Right lobe of liver (tissue), 6 donors: Measurements from ENCODE around the gene CPT1A. TPM values are rescaled to one million over a fixed set of nuclear protein-coding genes. Genes with fewer than 3 reads are reported as not detected.

Experiments used
- ATAC-seq, 4 donors: fragments of 200-7000 bp; cut with Tn5 transposase; one replicate each; pipeline ENCODE4 v1.9.1; 2020; ENCODE audit warnings: mild to moderate bottlenecking in 4 of 4, moderate library complexity in 4 of 4
- DNase-seq, 3 donors: peaks; one replicate each; pipeline ENCODE4 v3.0.0-alpha.2; 2020
- H3K27ac ChIP-seq, 3 donors: fragments of 200-600 bp; one replicate each; pipeline ENCODE4 v1.8.0; 2022
- H3K27me3 ChIP-seq, 2 donors: fragments of 200-600 bp; one replicate each; pipeline ENCODE4 v1.8.0; 2022
- H3K36me3 ChIP-seq, 4 donors: fragments of 200-600 bp; sonication (generic) in 1 of 4; one replicate each; pipeline versions ENCODE4 v1.5.1 to v1.8.0; 2017 to 2022; ENCODE audit warnings: control low read depth in 1 of 4
- H3K4me1 ChIP-seq, 4 donors: fragments of 200-600 bp; sonication (generic) in 1 of 4; one replicate each; pipeline versions ENCODE4 v1.5.1 to v1.8.0; 2017 to 2022; ENCODE audit warnings: control low read depth in 1 of 4
- H3K4me3 ChIP-seq, 3 donors: fragments of 200-600 bp; one replicate each; pipeline ENCODE4 v1.8.0; 2022
- H3K9me3 ChIP-seq, 4 donors: fragments of 200-600 bp; sonication (generic) in 1 of 4; one replicate each; pipeline versions ENCODE4 v1.5.1 to v1.8.0; 2017 to 2022; ENCODE audit warnings: control low read depth in 1 of 4
- CTCF ChIP-seq, 4 donors: fragments of 200-600 bp in 3 of 4; fragments of 450-650 bp in 1 of 4; IDR thresholded peaks; one replicate each; pipeline versions ENCODE4 v1.5.1 to v1.8.0; 2016 to 2022; ENCODE audit warnings: antibody characterized with exemption in 4 of 4, mild to moderate bottlenecking in 2 of 4
- POLR2A ChIP-seq: fragments of 450-650 bp; IDR thresholded peaks from one replicate; pipeline ENCODE4 v1.6.1; 2017; ENCODE audit warnings: antibody characterized with exemption, mild to moderate bottlenecking
- WGBS: methylation state at CpG from one replicate; pipeline ENCODE4 v1.1.6; 2018; ENCODE audit warnings: low coverage, low lambda C conversion rate; ENCODE audit not compliant: insufficient coverage; ENCODE audit errors: missing lambda C conversion rate; 5-methylcytosine and 5-hydroxymethylcytosine counted together
- intact Hi-C, 2 donors: fragments of 100-400 bp; cut with DNase I; formaldehyde crosslinking; loops; one replicate each; pipeline versions ENCODE4 v1.11.2 to v1.14.1; 2022
- total RNA-seq, 6 experiments: library from RNA; depleted of rRNA in 2 of 6; stranded (reverse); fragments of >200 nt in 2 of 6; fragmentation: NEBNext Ultra II Directional in 3 of 6; extraction: Animal tissue kit (Norgen Biotek cat#: 25700) in 3 of 6; gene quantifications; one replicate each; pipeline versions ENCODE4 v1.1.0 to v1.2.4, GENCODE V29; 2016 to 2023
- donor health status: DM: no; HTN: yes; CAD: no.
- donor health status: DM: no; HTN: no; CAD: no.
- donor health status: DM: no; HTN: no; CAD: no.
- donor health status: DM: no; HTN: yes; CAD: no.
- donor health status: DM: no; HTN: yes; CAD: no.

CPT1A gene
- total RNA-seq, 6 experiments from 2014 or later = 30.5 to 152 (median 90.8) TPM

- no peaks in the 10 kb centered on the region for H3K9me3 ChIP-seq
- no peak for TF ChIP-seq CTCF (IDR thresholded peaks at IDR 0.05)
- no peak for TF ChIP-seq POLR2A
- peak overlapping the region; percentile 21 to 95 (median 92) for H3K27ac ChIP-seq
- no peaks in the 10 kb centered on the region for H3K27me3 ChIP-seq
- WGBS = 35% methylated on average over 3 of the region's 3 CpGs
- ATAC-seq (no peak), DNase-seq (no peak)
- intact Hi-C loops = no loop called here
- H3K4me1 ChIP-seq = peaks cover 0 to 57% (median 15%) of the 10 kb centered on the region in 4 donors
- no peaks in the 10 kb centered on the region for H3K36me3 ChIP-seq
- H3K4me3 ChIP-seq = peak overlapping the region in 2 of 3 donors; percentile 79 to 94
Measured at GRCh38 chr11:68844376-68844775, 2.7 kb upstream of the CPT1A start.

- 0% methylated on average over 29 of the region's 54 CpGs for WGBS
- TF ChIP-seq POLR2A (peak; percentile 10), CTCF (IDR thresholded peaks at IDR 0.05) (peak; percentile 57 to 84 (median 70))
- Histone ChIP-seq H3K4me1 (peaks cover 0 to 61% (median 15%) of the 10 kb centered on the region in 4 donors), H3K27ac (peak overlapping the region; percentile 58 to 95 (median 92)), H3K4me3 (peak overlapping the region; percentile 79 to 94 (median 85)), H3K9me3 (no peaks in the 10 kb centered on the region), H3K27me3 (no peaks in the 10 kb centered on the region), H3K36me3 (no peaks in the 10 kb centered on the region)
- intact Hi-C loops = no loop called here
- ATAC-seq (peak; percentile 53 to 65 (median 60)), DNase-seq (peak; percentile 92 to 94 (median 93))
Measured at GRCh38 chr11:68843703-68844312, 2.1 kb upstream of the CPT1A start.

GRCh38 chr11:68843052-68843561 lies 1.4 kb upstream of the CPT1A start:
- no peaks in the 10 kb centered on the region for H3K27me3 ChIP-seq
- no peaks in the 10 kb centered on the region for H3K36me3 ChIP-seq
- intact Hi-C loops = no loop called here
- no peaks in the 10 kb centered on the region for H3K9me3 ChIP-seq
- H3K4me1 ChIP-seq = peaks cover 0 to 68% (median 18%) of the 10 kb centered on the region in 4 donors
- DNase-seq = no peak
- H3K27ac ChIP-seq = peak overlapping the region; percentile 58 to 95 (median 92)
- H3K4me3 ChIP-seq = peak overlapping the region; percentile 79 to 94 (median 85)
- TF ChIP-seq POLR2A = no peak
- no peak for TF ChIP-seq CTCF (IDR thresholded peaks at IDR 0.05)
- 10% methylated on average over 23 of the region's 23 CpGs for WGBS
- no peak for ATAC-seq

GRCh38 chr11:68842427-68843051 lies 823 bp upstream of the CPT1A start:
- Histone ChIP-seq H3K4me3 (peak overlapping the region; percentile 79 to 94 (median 85)), H3K27ac (peak overlapping the region in 2 of 3 donors; percentile 92 to 95), H3K4me1 (peaks cover 0 to 72% (median 20%) of the 10 kb centered on the region in 4 donors), H3K9me3 (no peaks in the 10 kb centered on the region), H3K27me3 (no peaks in the 10 kb centered on the region), H3K36me3 (no peaks in the 10 kb centered on the region)
- intact Hi-C loops = no loop called here
- TF ChIP-seq CTCF (IDR thresholded peaks at IDR 0.05) = no peak
- TF ChIP-seq POLR2A = no peak
- DNase-seq (no peak), ATAC-seq (no peak)
- WGBS = 29% methylated on average over 12 of the region's 25 CpGs
